Panc1 (cell line): ENCODE measurements around the gene PIWIL1. TPM values are rescaled to one million over a fixed set of nuclear protein-coding genes. Genes with fewer than 3 reads are reported as not detected.

ENCODE experiments used
- ATAC-seq: fragments of 200-7000 bp; cut with Tn5 transposase; 2 replicates; pipeline ENCODE4 v1.9.1; 2020; ENCODE audit warnings: mild to moderate bottlenecking, moderate library complexity
- BruUV-seq: library from RNA; stranded (reverse); fragments of 400-500 nt; replicated peaks from 2 replicates; lab custom pipeline; 2021; lab: Mats Ljungman, UMichigan
- CTCF ChIA-PET: fragments of 300-600 bp; sonication (Branson Sonifier 250); formaldehyde crosslinking; loops from one replicate; lab custom pipeline; 2022; ENCODE audit warnings: antibody characterized with exemption; lab: Charles Lee
- POLR2A ChIA-PET: fragments of 300-600 bp; sonication (Branson Sonifier 250); formaldehyde crosslinking; loops from one replicate; lab custom pipeline; 2022; ENCODE audit warnings: antibody characterized with exemption; lab: Charles Lee
- DNase-seq: peaks from one replicate; pipeline ENCODE4 v3.0.0-alpha.2; 2010; ENCODE audit warnings: low read depth, low spot score
- H3K27ac ChIP-seq: 2 replicates; pipeline ENCODE4 v1.5.1; 2011; ENCODE audit warnings: mild to moderate bottlenecking, low read length, inconsistent platforms
- H3K27me3 ChIP-seq: fragments of 200-500 bp; sonication (Bioruptor generic); 2 replicates; pipeline ENCODE4 v1.6.0; 2014; ENCODE audit warnings: low read length, inconsistent platforms; ENCODE audit not compliant: control insufficient read depth, insufficient read depth
- H3K36me3 ChIP-seq: fragments of 200-500 bp; sonication (Bioruptor generic); 2 replicates; pipeline ENCODE4 v1.5.1; 2014; ENCODE audit warnings: inconsistent platforms, mild to moderate bottlenecking, low read length, moderate library complexity; ENCODE audit not compliant: control insufficient read depth, insufficient read depth
- H3K4me1 ChIP-seq: 2 replicates; pipeline ENCODE4 v1.5.1; 2011; ENCODE audit warnings: inconsistent platforms, mild to moderate bottlenecking, low read length, moderate library complexity; ENCODE audit not compliant: control insufficient read depth, insufficient read depth
- H3K4me3 ChIP-seq, 2 experiments: 2 replicates each; pipeline ENCODE4 v1.5.1; 2011 to 2012; ENCODE audit warnings: low read depth in 2 of 2, low read length in 2 of 2, mild to moderate bottlenecking in 2 of 2, inconsistent platforms in 1 of 2, moderate library complexity in 1 of 2
- H3K9me3 ChIP-seq: fragments of 200-500 bp; sonication (Bioruptor generic); 2 replicates; pipeline ENCODE4 v1.5.1; 2014; ENCODE audit warnings: low read depth, mild to moderate bottlenecking, inconsistent platforms, low read length, moderate library complexity; ENCODE audit not compliant: control insufficient read depth, insufficient read depth
- POLR2AphosphoS5 ChIP-seq: IDR thresholded peaks from 2 replicates; pipeline ENCODE4 v1.6.1; 2012; ENCODE audit warnings: mild to moderate bottlenecking, low read depth, low read length, moderate library complexity
- SIN3A ChIP-seq: IDR thresholded peaks from 2 replicates; pipeline ENCODE4 v1.6.1; 2012; ENCODE audit warnings: low read depth, mild to moderate bottlenecking, low read length, moderate library complexity, borderline replicate concordance; ENCODE audit not compliant: insufficient read depth
- TCF7L2 ChIP-seq: IDR thresholded peaks from 2 replicates; pipeline ENCODE4 v1.6.1; 2011; ENCODE audit warnings: mild to moderate bottlenecking, low read depth, low read length, inconsistent platforms
- in situ Hi-C: cut with HindIII; loops from 2 replicates; pipeline ENCODE4 v1.10.0; 2016; ENCODE audit warnings: low sequenced_read_pairs, low pct_unique_long_range_greater_than_20kb
- intact Hi-C: fragments of 100-400 bp; cut with micrococcal nuclease; formaldehyde crosslinking; loops from one replicate; pipeline ENCODE4 v1.10.0; 2022; ENCODE audit not compliant: unreplicated experiment
- total RNA-seq: library from RNA; stranded (reverse); gene quantifications from one replicate; pipeline ENCODE4 v1.2.1, GENCODE V29; 2021; ENCODE audit not compliant: unreplicated experiment
- TF ChIP-seq, protein P1 (sequence below): fragments of 450-650 bp; IDR thresholded peaks from 2 replicates; pipeline ENCODE4 v1.5.1; 2017; ENCODE audit warnings: mild to moderate bottlenecking
- TF ChIP-seq, protein P2 (sequence below), 2 experiments: IDR thresholded peaks; 2 replicates each; pipeline ENCODE4 v1.6.1; 2011 to 2012; ENCODE audit warnings: low read depth in 2 of 2, control low read depth in 1 of 2, low read length in 1 of 2, mild to moderate bottlenecking in 1 of 2, moderate library complexity in 1 of 2; ENCODE audit not compliant: insufficient read depth in 1 of 2

Gene PIWIL1
- total RNA-seq, 1 experiment from 2014 or later = not detected

GRCh38 chr12:130369816-130370215, 32.1 kb downstream of the PIWIL1 start:
- intact Hi-C loops (no loop called here), in situ Hi-C loops (no loop called here)
- H3K36me3 ChIP-seq = no peaks in the 10 kb centered on the region
- ChIA-PET CTCF (no interaction called here), POLR2A (no interaction called here)
- H3K4me1 ChIP-seq = no peaks in the 10 kb centered on the region
- no peak overlapping the region for H3K4me3 ChIP-seq
- DNase-seq (no peak), ATAC-seq (no peak)
- H3K27me3 ChIP-seq = peaks cover 20% of the 10 kb centered on the region
- H3K9me3 ChIP-seq = no peaks in the 10 kb centered on the region
- no peak overlapping the region for H3K27ac ChIP-seq
- TF ChIP-seq POLR2AphosphoS5 (no peak), TCF7L2 (no peak), SIN3A (no peak)
- TF ChIP-seq, protein P1, sequence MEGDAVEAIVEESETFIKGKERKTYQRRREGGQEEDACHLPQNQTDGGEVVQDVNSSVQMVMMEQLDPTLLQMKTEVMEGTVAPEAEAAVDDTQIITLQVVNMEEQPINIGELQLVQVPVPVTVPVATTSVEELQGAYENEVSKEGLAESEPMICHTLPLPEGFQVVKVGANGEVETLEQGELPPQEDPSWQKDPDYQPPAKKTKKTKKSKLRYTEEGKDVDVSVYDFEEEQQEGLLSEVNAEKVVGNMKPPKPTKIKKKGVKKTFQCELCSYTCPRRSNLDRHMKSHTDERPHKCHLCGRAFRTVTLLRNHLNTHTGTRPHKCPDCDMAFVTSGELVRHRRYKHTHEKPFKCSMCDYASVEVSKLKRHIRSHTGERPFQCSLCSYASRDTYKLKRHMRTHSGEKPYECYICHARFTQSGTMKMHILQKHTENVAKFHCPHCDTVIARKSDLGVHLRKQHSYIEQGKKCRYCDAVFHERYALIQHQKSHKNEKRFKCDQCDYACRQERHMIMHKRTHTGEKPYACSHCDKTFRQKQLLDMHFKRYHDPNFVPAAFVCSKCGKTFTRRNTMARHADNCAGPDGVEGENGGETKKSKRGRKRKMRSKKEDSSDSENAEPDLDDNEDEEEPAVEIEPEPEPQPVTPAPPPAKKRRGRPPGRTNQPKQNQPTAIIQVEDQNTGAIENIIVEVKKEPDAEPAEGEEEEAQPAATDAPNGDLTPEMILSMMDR = no peak
- TF ChIP-seq, protein P2, sequence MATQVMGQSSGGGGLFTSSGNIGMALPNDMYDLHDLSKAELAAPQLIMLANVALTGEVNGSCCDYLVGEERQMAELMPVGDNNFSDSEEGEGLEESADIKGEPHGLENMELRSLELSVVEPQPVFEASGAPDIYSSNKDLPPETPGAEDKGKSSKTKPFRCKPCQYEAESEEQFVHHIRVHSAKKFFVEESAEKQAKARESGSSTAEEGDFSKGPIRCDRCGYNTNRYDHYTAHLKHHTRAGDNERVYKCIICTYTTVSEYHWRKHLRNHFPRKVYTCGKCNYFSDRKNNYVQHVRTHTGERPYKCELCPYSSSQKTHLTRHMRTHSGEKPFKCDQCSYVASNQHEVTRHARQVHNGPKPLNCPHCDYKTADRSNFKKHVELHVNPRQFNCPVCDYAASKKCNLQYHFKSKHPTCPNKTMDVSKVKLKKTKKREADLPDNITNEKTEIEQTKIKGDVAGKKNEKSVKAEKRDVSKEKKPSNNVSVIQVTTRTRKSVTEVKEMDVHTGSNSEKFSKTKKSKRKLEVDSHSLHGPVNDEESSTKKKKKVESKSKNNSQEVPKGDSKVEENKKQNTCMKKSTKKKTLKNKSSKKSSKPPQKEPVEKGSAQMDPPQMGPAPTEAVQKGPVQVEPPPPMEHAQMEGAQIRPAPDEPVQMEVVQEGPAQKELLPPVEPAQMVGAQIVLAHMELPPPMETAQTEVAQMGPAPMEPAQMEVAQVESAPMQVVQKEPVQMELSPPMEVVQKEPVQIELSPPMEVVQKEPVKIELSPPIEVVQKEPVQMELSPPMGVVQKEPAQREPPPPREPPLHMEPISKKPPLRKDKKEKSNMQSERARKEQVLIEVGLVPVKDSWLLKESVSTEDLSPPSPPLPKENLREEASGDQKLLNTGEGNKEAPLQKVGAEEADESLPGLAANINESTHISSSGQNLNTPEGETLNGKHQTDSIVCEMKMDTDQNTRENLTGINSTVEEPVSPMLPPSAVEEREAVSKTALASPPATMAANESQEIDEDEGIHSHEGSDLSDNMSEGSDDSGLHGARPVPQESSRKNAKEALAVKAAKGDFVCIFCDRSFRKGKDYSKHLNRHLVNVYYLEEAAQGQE (IDR thresholded peaks at IDR 0.05; ENCODE audit: insufficient read depth in 1 of 2, low read depth in 2 of 2, low read length in 1 of 2) = no peak
- BruUV-seq = no TSS peak

DNA sequence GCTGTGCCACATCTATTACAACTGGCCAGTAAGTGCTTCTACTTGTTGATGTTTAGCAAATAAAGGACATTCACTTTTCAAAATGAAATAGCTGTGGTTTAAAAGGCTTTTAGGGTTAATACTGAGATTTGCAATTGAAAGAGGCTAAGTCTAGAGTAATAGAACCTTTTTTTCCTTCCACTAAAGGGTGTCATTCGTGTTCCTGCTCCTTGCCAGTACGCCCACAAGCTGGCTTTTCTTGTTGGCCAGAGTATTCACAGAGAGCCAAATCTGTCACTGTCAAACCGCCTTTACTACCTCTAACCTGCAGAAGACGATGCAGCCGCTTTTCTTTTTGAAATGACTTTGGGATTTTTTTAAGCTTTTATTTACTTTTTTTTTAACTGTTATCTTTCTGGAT, 33.6 kb downstream of the PIWIL1 start:
- no TSS peak for BruUV-seq
- Histone ChIP-seq H3K27ac (no peak overlapping the region), H3K9me3 (no peaks in the 10 kb centered on the region), H3K36me3 (no peaks in the 10 kb centered on the region), H3K27me3 (peaks cover 20% of the 10 kb centered on the region), H3K4me1 (no peaks in the 10 kb centered on the region), H3K4me3 (no peak overlapping the region)
- intact Hi-C loops (no loop called here), in situ Hi-C loops (no loop called here)
- TF ChIP-seq POLR2AphosphoS5 = no peak
- TF ChIP-seq SIN3A = no peak
- TF ChIP-seq, protein P2 (IDR thresholded peaks at IDR 0.05; ENCODE audit: insufficient read depth in 1 of 2, low read depth in 2 of 2, low read length in 1 of 2) = no peak
- TF ChIP-seq, protein P1 = no peak
- TF ChIP-seq TCF7L2 = no peak
- POLR2A ChIA-PET = no interaction called here
- ATAC-seq (no peak), DNase-seq (no peak)
- CTCF ChIA-PET = no interaction called here
